OCI-LY3 (cell line): ENCODE results near the gene NOL3.

ENCODE experiments used
- H2AFZ ChIP-seq: fragments of 200-600, 300-600 bp; shearing (Covaris generic); 2 replicates; pipeline ENCODE4 v1.6.0; 2014; ENCODE audit warnings: antibody characterized with exemption, low read depth, low read length
- H3K27ac ChIP-seq: fragments of 200-600, 300-600 bp; sonication (generic); 2 replicates; pipeline ENCODE4 v1.5.1; 2014; ENCODE audit warnings: mild to moderate bottlenecking, low read length, moderate library complexity, mixed read lengths
- H3K27me3 ChIP-seq: fragments of 200-600, 300-600 bp; sonication (generic); 2 replicates; pipeline ENCODE4 v1.6.1; 2014; ENCODE audit warnings: low read depth, low read length, mixed read lengths
- H3K36me3 ChIP-seq: fragments of 200-600, 300-600 bp; sonication (generic); replicated peaks from 2 replicates; pipeline ENCODE3; 2014; ENCODE audit warnings: low read depth, low read length, mixed read lengths
- H3K4me1 ChIP-seq: fragments of 300-600, 200-600 bp; sonication (generic); 2 replicates; pipeline ENCODE4 v1.6.1; 2014; ENCODE audit warnings: low read length, mixed read lengths
- H3K4me2 ChIP-seq: fragments of 200-600, 300-600 bp; sonication (generic); 2 replicates; pipeline ENCODE4 v1.6.1; 2014; ENCODE audit warnings: low read length, mixed read lengths
- H3K4me3 ChIP-seq: fragments of 300-600, 200-600 bp; sonication (generic); 2 replicates; pipeline ENCODE4 v1.5.1; 2014; ENCODE audit warnings: antibody characterized with exemption, mild to moderate bottlenecking, low read length, moderate library complexity
- H3K79me2 ChIP-seq: fragments of 300-600, 200-600 bp; shearing (Covaris generic); 2 replicates; pipeline ENCODE4 v1.6.1; 2014; ENCODE audit warnings: mild to moderate bottlenecking, low read length, mixed read lengths
- H3K9ac ChIP-seq: fragments of 300-600, 200-600 bp; shearing (Covaris generic); 2 replicates; pipeline ENCODE4 v1.6.0; 2014; ENCODE audit warnings: mild to moderate bottlenecking, low read length, moderate library complexity
- H3K9me3 ChIP-seq: fragments of 200-600, 300-600 bp; shearing (Covaris generic); 2 replicates; pipeline ENCODE4 v1.6.1; 2014; ENCODE audit warnings: low read length, mixed read lengths; ENCODE audit not compliant: insufficient read depth
- H4K20me1 ChIP-seq: fragments of 200-600, 300-600 bp; sonication (generic); 2 replicates; pipeline ENCODE4 v1.6.1; 2016; ENCODE audit warnings: low read length, mixed read lengths; ENCODE audit not compliant: insufficient read depth
- CTCF ChIP-seq: fragments of 200-600, 300-600 bp; sonication (generic); IDR thresholded peaks from 2 replicates; pipeline ENCODE4 v1.5.1; 2014; ENCODE audit warnings: antibody characterized with exemption, low read length, low read depth
- EZH2phosphoT487 ChIP-seq: fragments of 200-600 bp; shearing (Covaris generic); IDR thresholded peaks from 2 replicates; pipeline ENCODE4 v1.6.1; 2018; ENCODE audit warnings: antibody characterized with exemption, mixed run types, low read depth

NOL3 gene

DNA sequence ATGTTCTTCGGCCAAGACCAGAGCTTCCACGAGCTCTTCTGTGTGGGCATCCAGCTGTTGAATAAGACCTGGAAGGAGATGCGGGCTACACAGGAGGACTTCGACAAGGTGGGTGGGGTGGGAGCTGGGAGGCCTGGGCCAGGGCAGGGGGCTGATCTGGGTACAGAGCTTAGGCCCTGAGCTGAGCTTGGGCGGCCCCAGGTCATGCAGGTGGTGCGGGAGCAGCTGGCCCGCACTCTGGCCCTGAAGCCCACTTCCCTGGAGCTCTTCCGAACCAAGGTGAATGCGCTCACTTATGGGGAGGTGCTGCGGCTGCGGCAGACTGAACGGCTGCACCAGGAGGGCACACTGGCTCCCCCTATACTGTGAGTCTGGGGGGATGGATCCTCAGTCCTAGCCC lies 32.1 kb downstream of the NOL3 start:
- Histone ChIP-seq H3K27me3 (no peaks in the 10 kb centered on the region), H3K4me2 (no peak overlapping the region), H3K9ac (no peak overlapping the region), H3K27ac (no peak overlapping the region), H3K9me3 (no peaks in the 10 kb centered on the region), H3K4me1 (no peaks in the 10 kb centered on the region), H3K36me3 (peaks cover 34% of the 10 kb centered on the region), H3K4me3 (no peak overlapping the region), H3K79me2 (no peaks in the 10 kb centered on the region), H2AFZ (no peak overlapping the region), H4K20me1 (0 out of 2 replicates have a peak, but pooled peaks cover 3% of the 10 kb centered on the region)
- TF ChIP-seq EZH2phosphoT487 (no peak), CTCF (no peak)

- Histone ChIP-seq H3K9me3 (no peaks in the 10 kb centered on the region), H3K4me1 (no peaks in the 10 kb centered on the region), H3K27ac (no peak overlapping the region), H3K79me2 (no peaks in the 10 kb centered on the region), H3K36me3 (peaks cover 29% of the 10 kb centered on the region), H3K4me2 (no peak overlapping the region), H3K4me3 (no peak overlapping the region), H2AFZ (no peak overlapping the region), H3K27me3 (no peaks in the 10 kb centered on the region), H3K9ac (no peak overlapping the region), H4K20me1 (0 out of 2 replicates have a peak, but pooled peaks cover 3% of the 10 kb centered on the region)
- TF ChIP-seq EZH2phosphoT487 (no peak), CTCF (no peak)
Observed at GRCh38 chr16:67202956-67203493, 32.7 kb downstream of the NOL3 start.

GRCh38 chr16:67204076-67204475 lies 33.7 kb downstream of the NOL3 start:
- no peaks in the 10 kb centered on the region for H3K79me2 ChIP-seq
- H2AFZ ChIP-seq, result no peak overlapping the region
- H3K27ac ChIP-seq, result no peak overlapping the region
- no peaks in the 10 kb centered on the region for H3K27me3 ChIP-seq
- 0 out of 2 replicates have a peak, but pooled peaks cover 3% of the 10 kb centered on the region for H4K20me1 ChIP-seq
- H3K4me2 ChIP-seq, result no peak overlapping the region
- no peaks in the 10 kb centered on the region for H3K4me1 ChIP-seq
- H3K9ac ChIP-seq, result no peak overlapping the region
- peaks cover 21% of the 10 kb centered on the region for H3K36me3 ChIP-seq
- H3K4me3 ChIP-seq, result no peak overlapping the region
- H3K9me3 ChIP-seq, result no peaks in the 10 kb centered on the region
- TF ChIP-seq EZH2phosphoT487 (no peak), CTCF (no peak)

DNA sequence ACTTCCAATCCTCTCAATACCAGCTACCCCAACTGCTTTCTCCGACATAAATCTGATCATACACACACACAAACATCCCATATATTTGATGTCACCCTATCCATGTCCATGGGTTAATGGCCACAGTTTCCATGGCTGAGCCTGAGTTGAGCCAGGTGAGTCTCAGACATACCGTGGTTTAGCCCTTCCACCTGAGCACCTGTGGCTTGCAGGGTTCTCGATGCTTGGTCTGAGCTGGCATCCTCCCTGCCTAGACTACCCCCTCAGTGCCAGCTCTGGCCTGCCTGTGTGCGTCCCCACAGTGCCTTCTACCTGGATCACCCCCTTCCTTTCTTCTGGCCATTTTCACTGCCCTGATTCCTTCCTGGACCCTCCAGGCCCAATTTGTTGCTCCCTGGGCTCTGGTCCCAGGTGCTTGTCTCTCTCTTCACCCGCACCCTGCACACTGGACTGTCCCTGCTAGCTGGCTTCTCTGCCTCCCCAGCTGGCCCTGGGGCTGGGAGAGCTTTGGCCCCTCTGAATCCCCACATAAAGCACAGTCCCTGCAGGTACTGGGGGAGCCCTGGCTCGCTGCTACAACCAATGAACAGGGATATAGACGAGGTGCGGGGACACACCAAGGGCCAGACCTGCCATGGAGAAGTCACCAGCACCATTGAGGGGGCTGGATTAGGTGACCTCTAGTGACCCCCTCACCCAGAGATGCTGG lies 35.9 kb downstream of the NOL3 start:
- TF ChIP-seq EZH2phosphoT487, result no peak
- no peak for TF ChIP-seq CTCF
- no peak overlapping the region for H3K4me3 ChIP-seq
- no peaks in the 10 kb centered on the region for H3K4me1 ChIP-seq
- 0 out of 2 replicates have a peak, but pooled peaks cover 3% of the 10 kb centered on the region for H4K20me1 ChIP-seq
- no peak overlapping the region for H3K4me2 ChIP-seq
- H3K9ac ChIP-seq, result no peak overlapping the region
- H3K27me3 ChIP-seq, result no peaks in the 10 kb centered on the region
- no peaks in the 10 kb centered on the region for H3K9me3 ChIP-seq
- H3K36me3 ChIP-seq, result peaks cover 17% of the 10 kb centered on the region
- no peak overlapping the region for H3K27ac ChIP-seq
- no peaks in the 10 kb centered on the region for H3K79me2 ChIP-seq
- no peak overlapping the region for H2AFZ ChIP-seq
